Measurements from ENCODE around the gene IL22.

DNA sequence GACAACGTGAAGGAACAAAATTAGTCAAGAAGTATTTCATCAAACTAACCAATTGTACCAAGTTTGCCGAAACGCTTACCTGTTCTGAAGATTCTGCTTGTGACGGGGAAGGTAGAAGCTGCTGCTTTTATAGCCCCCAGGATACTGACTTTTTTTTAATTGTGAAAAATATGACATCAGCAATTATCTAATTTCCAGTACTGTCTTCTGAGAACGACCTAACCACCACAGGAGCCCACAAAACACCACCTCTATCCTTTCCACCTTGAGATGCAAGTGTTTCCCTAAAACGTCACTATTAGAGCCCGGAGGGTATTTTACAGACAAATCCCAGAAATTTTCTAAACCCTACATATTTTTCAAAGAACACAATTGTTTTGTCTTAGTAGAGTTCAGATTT, at the start of gene IL22:
- TF ChIP-seq, protein P1, sequence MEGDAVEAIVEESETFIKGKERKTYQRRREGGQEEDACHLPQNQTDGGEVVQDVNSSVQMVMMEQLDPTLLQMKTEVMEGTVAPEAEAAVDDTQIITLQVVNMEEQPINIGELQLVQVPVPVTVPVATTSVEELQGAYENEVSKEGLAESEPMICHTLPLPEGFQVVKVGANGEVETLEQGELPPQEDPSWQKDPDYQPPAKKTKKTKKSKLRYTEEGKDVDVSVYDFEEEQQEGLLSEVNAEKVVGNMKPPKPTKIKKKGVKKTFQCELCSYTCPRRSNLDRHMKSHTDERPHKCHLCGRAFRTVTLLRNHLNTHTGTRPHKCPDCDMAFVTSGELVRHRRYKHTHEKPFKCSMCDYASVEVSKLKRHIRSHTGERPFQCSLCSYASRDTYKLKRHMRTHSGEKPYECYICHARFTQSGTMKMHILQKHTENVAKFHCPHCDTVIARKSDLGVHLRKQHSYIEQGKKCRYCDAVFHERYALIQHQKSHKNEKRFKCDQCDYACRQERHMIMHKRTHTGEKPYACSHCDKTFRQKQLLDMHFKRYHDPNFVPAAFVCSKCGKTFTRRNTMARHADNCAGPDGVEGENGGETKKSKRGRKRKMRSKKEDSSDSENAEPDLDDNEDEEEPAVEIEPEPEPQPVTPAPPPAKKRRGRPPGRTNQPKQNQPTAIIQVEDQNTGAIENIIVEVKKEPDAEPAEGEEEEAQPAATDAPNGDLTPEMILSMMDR (IDR thresholded peaks at IDR 0.05): no peak
- no peak for TF ChIP-seq POLR2A (IDR thresholded peaks at IDR 0.05)

Measured in suprapubic skin (tissue), 3 donors.